ENCODE data around the gene CACTIN. TPM values are rescaled to one million over a fixed set of nuclear protein-coding genes. Genes with fewer than 3 reads are reported as not detected.

Gene CACTIN
- total and polyA plus RNA-seq, 7 experiments from 2014 or later: 9.5 to 46.7 (median 35.9) TPM

DNA sequence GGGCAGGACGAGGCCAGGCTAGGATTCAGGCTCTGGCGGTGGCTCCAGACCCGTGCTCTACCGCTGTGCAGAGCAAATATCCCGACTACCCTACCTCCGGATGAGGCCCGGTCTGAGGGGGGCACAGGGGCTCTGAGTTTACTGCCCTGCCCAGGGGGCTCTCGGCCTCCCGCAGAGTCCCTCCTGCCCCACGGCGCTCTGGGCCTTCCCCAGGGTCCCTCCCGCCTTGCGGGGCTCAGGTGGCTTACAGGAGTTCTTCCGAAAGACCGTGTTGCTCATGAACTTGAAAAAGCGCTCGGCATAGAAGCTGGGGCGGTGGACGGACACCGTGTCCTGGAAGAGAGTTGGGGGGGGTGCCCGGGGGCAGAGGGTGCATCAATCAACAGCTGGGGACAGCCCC lies 19.1 kb upstream of the CACTIN start:
- H3K9me3 ChIP-seq (ENCODE audit: control insufficient read depth in 2 of 3, low read length in 3 of 3): no peaks in the 10 kb centered on the region
- Mint-ChIP-seq H3K36me3 (peaks cover 0 to 5% (median 0%) of the 10 kb centered on the region in 5 donors), H3K27me3 (no peaks in the 10 kb centered on the region), H3K4me3 (no peak overlapping the region), H3K9me3 (no peaks in the 10 kb centered on the region), H3K27ac (no peak overlapping the region), H3K4me1 (peaks cover 0 to 2% (median 0%) of the 10 kb centered on the region in 7 donors)
- ChIA-PET CTCF (no interaction called here), POLR2A (no interaction called here)
- H3K4me1 ChIP-seq (ENCODE audit: control insufficient read depth in 2 of 2, insufficient read depth in 2 of 2, low read length in 2 of 2): no peaks in the 10 kb centered on the region
- intact Hi-C loops (cut with micrococcal nuclease): no loop called here
- no peak overlapping the region for H3K4me3 ChIP-seq (ENCODE audit: low read length)
- ATAC-seq (no peak), DNase-seq (no peak)
- peaks cover 0 to 69% (median 0%) of the 10 kb centered on the region in 3 experiments for H3K36me3 ChIP-seq (ENCODE audit: control insufficient read depth in 2 of 3, insufficient read depth in 3 of 3, low read length in 3 of 3)
- H3K27me3 ChIP-seq (ENCODE audit: control insufficient read depth in 2 of 2, insufficient read depth in 2 of 2, low read length in 2 of 2): no peaks in the 10 kb centered on the region
- H3K27ac ChIP-seq (ENCODE audit: low read depth, low read length): no peak overlapping the region

DNA sequence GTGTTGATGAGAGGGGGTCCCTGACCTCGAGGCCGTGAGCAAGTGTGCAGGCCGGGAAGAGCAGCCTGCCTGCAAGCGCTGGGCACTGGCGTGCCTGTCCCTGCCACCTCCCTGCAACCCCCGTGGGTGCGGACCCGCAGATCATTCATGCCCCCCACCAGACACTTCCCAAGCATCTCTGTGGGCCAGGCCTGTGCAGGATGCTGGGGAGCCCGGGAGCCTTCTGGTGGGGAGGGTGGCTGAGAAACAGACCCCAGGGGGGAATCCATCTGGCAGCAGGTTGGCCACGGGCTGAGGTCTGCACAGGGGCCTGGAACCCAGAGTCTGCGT lies 18.4 kb upstream of the CACTIN start:
- no peak overlapping the region for H3K27ac ChIP-seq (ENCODE audit: low read depth, low read length)
- H3K36me3 ChIP-seq (ENCODE audit: control insufficient read depth in 2 of 3, insufficient read depth in 3 of 3, low read length in 3 of 3): peaks cover 0 to 65% (median 0%) of the 10 kb centered on the region in 3 experiments
- no peaks in the 10 kb centered on the region for H3K9me3 ChIP-seq (ENCODE audit: control insufficient read depth in 2 of 3, low read length in 3 of 3)
- Mint-ChIP-seq H3K4me3 (no peak overlapping the region), H3K27ac (no peak overlapping the region), H3K36me3 (peaks cover 0 to 5% (median 0%) of the 10 kb centered on the region in 5 donors), H3K9me3 (no peaks in the 10 kb centered on the region), H3K27me3 (no peaks in the 10 kb centered on the region), H3K4me1 (peaks cover 0 to 2% (median 0%) of the 10 kb centered on the region in 7 donors)
- DNase-seq (no peak), ATAC-seq (no peak)
- no peaks in the 10 kb centered on the region for H3K4me1 ChIP-seq (ENCODE audit: control insufficient read depth in 2 of 2, insufficient read depth in 2 of 2, low read length in 2 of 2)
- no peaks in the 10 kb centered on the region for H3K27me3 ChIP-seq (ENCODE audit: control insufficient read depth in 2 of 2, insufficient read depth in 2 of 2, low read length in 2 of 2)
- H3K4me3 ChIP-seq (ENCODE audit: low read length): no peak overlapping the region
- ChIA-PET POLR2A (no interaction called here), CTCF (interaction anchor here (1.6 kb wide), 1 partner anchor 100 kb away, joined by 3 read pairs; no protein-coding TSS in a partner anchor)
- intact Hi-C loops (cut with micrococcal nuclease): no loop called here

DNA sequence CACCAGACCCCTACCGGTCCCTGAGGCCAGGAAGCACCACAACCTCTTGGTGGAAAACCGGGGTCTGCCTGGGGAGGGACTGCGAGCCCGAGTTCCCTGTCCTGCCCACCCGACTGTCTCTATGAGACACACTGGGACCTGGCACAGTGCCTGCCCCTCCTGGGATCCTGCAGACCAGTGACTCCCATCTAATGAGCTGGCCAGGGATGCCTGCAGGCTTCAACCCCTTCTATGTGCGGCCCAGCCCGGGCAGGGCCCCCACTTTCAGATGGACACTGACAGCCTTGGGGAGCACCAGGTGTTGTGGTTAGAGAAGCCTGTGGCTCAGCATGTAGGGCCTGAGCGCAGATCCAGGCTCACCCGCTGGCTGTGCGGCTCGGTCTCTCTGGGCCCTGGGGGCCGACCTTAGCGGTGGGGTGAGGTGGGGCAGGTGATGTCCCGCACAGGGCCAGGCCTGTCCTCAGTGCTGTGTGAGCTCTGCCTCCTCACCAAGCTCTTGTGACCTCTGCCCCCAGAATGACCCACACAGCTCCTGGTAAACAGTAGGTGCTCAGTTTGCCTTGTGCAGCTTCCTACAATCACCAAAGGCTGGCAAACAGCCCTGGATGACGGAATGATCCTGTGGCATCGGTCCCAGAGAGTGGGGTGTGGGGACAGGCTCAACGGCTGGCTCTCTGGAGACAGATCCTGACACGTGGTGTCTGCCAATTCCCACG lies 17.9 kb upstream of the CACTIN start:
- peaks cover 0 to 2% (median 0%) of the 10 kb centered on the region in 7 donors for H3K4me1 Mint-ChIP-seq
- H3K27me3 ChIP-seq (ENCODE audit: control insufficient read depth in 2 of 2, insufficient read depth in 2 of 2, low read length in 2 of 2): no peaks in the 10 kb centered on the region
- no peak overlapping the region for H3K27ac ChIP-seq (ENCODE audit: low read depth, low read length)
- ChIA-PET POLR2A (no interaction called here), CTCF (interaction anchor here (1.6 kb wide), 1 partner anchor 99 kb away, joined by 3 read pairs; no protein-coding TSS in a partner anchor)
- H3K27me3 Mint-ChIP-seq: no peaks in the 10 kb centered on the region
- H3K36me3 ChIP-seq (ENCODE audit: control insufficient read depth in 2 of 3, insufficient read depth in 3 of 3, low read length in 3 of 3): peaks cover 0 to 67% (median 0%) of the 10 kb centered on the region in 3 experiments
- H3K4me1 ChIP-seq (ENCODE audit: control insufficient read depth in 2 of 2, insufficient read depth in 2 of 2, low read length in 2 of 2): no peaks in the 10 kb centered on the region
- H3K9me3 Mint-ChIP-seq: no peaks in the 10 kb centered on the region
- no peak overlapping the region for H3K4me3 Mint-ChIP-seq
- DNase-seq: no peak
- H3K9me3 ChIP-seq (ENCODE audit: control insufficient read depth in 2 of 3, low read length in 3 of 3): no peaks in the 10 kb centered on the region
- peaks cover 0 to 9% (median 0%) of the 10 kb centered on the region in 5 donors for H3K36me3 Mint-ChIP-seq
- intact Hi-C loops (cut with micrococcal nuclease): no loop called here
- ATAC-seq: no peak
- no peak overlapping the region for H3K27ac Mint-ChIP-seq
- no peak overlapping the region for H3K4me3 ChIP-seq (ENCODE audit: low read length)

DNA sequence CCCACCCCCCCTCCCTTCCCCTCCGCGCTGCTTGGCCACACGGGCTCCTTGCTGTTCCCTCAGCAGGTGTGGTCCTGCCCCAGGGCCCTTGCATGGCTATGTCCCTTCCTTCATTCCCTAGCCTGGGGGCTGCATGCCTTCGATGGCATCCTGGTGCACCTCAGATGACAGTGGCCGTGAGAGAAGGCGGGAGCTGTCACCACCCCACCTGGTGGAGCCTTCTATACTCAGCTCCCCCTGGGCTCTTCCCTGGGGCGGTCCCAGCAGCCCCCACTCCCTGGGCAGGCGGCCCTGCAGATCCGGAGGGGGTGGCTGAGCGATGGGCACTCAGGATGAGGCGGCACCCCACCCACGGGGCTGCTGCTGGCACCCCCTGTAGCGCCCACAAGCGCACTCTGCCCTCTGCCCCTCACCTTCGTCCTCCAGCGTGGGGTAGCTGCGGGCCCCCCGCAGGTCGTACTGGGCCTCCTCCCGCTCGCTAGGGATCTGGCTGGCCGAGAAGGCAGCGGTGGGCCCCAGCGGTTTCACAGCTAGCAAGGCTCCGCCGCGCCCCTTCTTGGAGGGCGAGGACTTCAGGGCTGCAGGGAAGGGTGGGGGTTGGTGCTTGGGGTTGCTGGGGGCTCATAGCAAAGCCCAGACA lies 17.2 kb upstream of the CACTIN start:
- H3K4me1 Mint-ChIP-seq: peaks cover 0 to 2% (median 0%) of the 10 kb centered on the region in 7 donors
- DNase-seq (no peak), ATAC-seq (no peak)
- H3K9me3 Mint-ChIP-seq: no peaks in the 10 kb centered on the region
- H3K27me3 Mint-ChIP-seq: no peaks in the 10 kb centered on the region
- intact Hi-C loops (cut with micrococcal nuclease): no loop called here
- H3K27ac Mint-ChIP-seq: no peak overlapping the region
- Histone ChIP-seq H3K9me3 (ENCODE audit: control insufficient read depth in 2 of 3, low read length in 3 of 3) (no peaks in the 10 kb centered on the region), H3K36me3 (ENCODE audit: control insufficient read depth in 2 of 3, insufficient read depth in 3 of 3, low read length in 3 of 3) (peaks cover 0 to 74% (median 0%) of the 10 kb centered on the region in 3 experiments), H3K27me3 (ENCODE audit: control insufficient read depth in 2 of 2, insufficient read depth in 2 of 2, low read length in 2 of 2) (no peaks in the 10 kb centered on the region), H3K4me1 (ENCODE audit: control insufficient read depth in 2 of 2, insufficient read depth in 2 of 2, low read length in 2 of 2) (no peaks in the 10 kb centered on the region), H3K4me3 (ENCODE audit: low read length) (no peak overlapping the region), H3K27ac (ENCODE audit: low read depth, low read length) (no peak overlapping the region)
- CTCF ChIA-PET: interaction anchor here (1.6 kb wide), 1 partner anchor 98 kb away, joined by 3 read pairs; no protein-coding TSS in a partner anchor
- POLR2A ChIA-PET: no interaction called here
- no peak overlapping the region for H3K4me3 Mint-ChIP-seq
- H3K36me3 Mint-ChIP-seq: peaks cover 0 to 9% (median 1%) of the 10 kb centered on the region in 5 donors

DNA sequence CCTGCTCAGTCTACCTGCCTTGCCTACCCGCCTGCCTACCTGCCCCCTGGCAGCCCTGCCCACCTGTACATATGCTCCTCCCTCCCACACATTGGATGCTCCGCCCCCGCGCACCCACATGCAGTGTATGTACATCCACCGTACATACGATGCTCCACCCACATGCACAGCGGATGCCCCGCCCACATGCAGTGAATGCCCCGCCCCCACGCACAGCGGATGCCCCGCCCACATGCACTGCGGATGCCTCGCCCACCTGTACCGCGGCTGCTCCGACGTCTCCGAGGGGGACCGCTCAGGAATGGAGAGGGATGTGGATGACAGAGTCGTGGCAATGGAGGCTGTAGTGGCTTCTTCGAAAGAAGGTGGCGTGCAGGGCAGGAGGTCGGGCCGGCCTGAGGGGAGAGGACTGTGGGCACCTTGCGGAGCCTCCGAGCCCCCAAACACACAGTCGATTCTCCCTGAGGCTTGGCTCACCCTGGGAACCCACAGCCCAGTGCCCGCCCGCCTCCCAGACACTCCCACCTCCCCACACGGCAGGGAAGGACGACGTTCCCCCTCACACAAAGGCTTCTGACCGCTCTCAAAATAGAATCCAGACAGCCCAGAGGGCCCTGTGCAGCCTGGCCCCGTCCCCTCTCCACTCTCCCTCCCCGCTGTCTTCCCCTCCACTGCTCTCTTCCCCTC lies 16.5 kb upstream of the CACTIN start:
- Histone ChIP-seq H3K4me3 (ENCODE audit: low read length) (no peak overlapping the region), H3K27ac (ENCODE audit: low read depth, low read length) (no peak overlapping the region), H3K36me3 (ENCODE audit: control insufficient read depth in 2 of 3, insufficient read depth in 3 of 3, low read length in 3 of 3) (peaks cover 0 to 75% (median 0%) of the 10 kb centered on the region in 3 experiments), H3K27me3 (ENCODE audit: control insufficient read depth in 2 of 2, insufficient read depth in 2 of 2, low read length in 2 of 2) (no peaks in the 10 kb centered on the region), H3K4me1 (ENCODE audit: control insufficient read depth in 2 of 2, insufficient read depth in 2 of 2, low read length in 2 of 2) (no peaks in the 10 kb centered on the region), H3K9me3 (ENCODE audit: control insufficient read depth in 2 of 3, low read length in 3 of 3) (no peaks in the 10 kb centered on the region)
- H3K27me3 Mint-ChIP-seq: no peaks in the 10 kb centered on the region
- no peak overlapping the region for H3K4me3 Mint-ChIP-seq
- H3K36me3 Mint-ChIP-seq: peaks cover 0 to 14% (median 1%) of the 10 kb centered on the region in 5 donors
- ChIA-PET POLR2A (no interaction called here), CTCF (no interaction called here)
- no peak overlapping the region for H3K27ac Mint-ChIP-seq
- no peak for DNase-seq
- H3K9me3 Mint-ChIP-seq: no peaks in the 10 kb centered on the region
- intact Hi-C loops (cut with micrococcal nuclease): no loop called here
- ATAC-seq: peak; percentile 38
- H3K4me1 Mint-ChIP-seq: peaks cover 0 to 2% (median 0%) of the 10 kb centered on the region in 7 donors

DNA sequence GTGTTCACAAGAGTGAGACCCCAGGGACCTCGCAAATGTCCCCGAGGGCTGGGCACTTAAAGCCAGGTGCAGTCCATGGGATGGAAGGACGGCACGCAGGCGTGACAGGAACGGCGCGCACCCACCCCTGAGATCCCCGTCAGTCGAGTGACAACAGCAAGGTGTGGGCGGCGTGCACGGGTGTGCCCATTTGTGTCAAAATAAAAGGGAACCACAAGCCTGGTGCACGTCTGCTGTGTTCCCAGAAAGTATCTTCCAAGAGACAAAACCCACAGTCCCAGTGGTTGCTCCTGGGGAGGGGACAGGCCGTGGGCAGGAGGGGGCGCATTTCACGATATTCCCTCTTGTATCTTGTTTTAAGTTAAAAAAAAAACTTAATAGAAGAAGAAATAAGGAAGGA lies 15.7 kb upstream of the CACTIN start:
- no peaks in the 10 kb centered on the region for H3K27me3 ChIP-seq (ENCODE audit: control insufficient read depth in 2 of 2, insufficient read depth in 2 of 2, low read length in 2 of 2)
- ChIA-PET POLR2A (no interaction called here), CTCF (no interaction called here)
- ATAC-seq: no peak
- Mint-ChIP-seq H3K9me3 (no peaks in the 10 kb centered on the region), H3K36me3 (peaks cover 0 to 14% (median 1%) of the 10 kb centered on the region in 5 donors), H3K27me3 (no peaks in the 10 kb centered on the region), H3K4me1 (peaks cover 0 to 2% (median 0%) of the 10 kb centered on the region in 7 donors), H3K27ac (no peak overlapping the region), H3K4me3 (no peak overlapping the region)
- H3K4me1 ChIP-seq (ENCODE audit: control insufficient read depth in 2 of 2, insufficient read depth in 2 of 2, low read length in 2 of 2): no peaks in the 10 kb centered on the region
- DNase-seq: no peak
- intact Hi-C loops (cut with micrococcal nuclease): no loop called here
- H3K4me3 ChIP-seq (ENCODE audit: low read length): no peak overlapping the region
- H3K9me3 ChIP-seq (ENCODE audit: control insufficient read depth in 2 of 3, low read length in 3 of 3): no peaks in the 10 kb centered on the region
- H3K36me3 ChIP-seq (ENCODE audit: control insufficient read depth in 2 of 3, insufficient read depth in 3 of 3, low read length in 3 of 3): peaks cover 0 to 79% (median 0%) of the 10 kb centered on the region in 3 experiments
- H3K27ac ChIP-seq (ENCODE audit: low read depth, low read length): no peak overlapping the region

Measured in naive thymus-derived CD4-positive, alpha-beta T cell (primary cell).